HepG2 (cell line): ENCODE results near the gene LZTR1. TPM values are rescaled to one million over a fixed set of nuclear protein-coding genes. Genes with fewer than 3 reads are reported as not detected.

Experiments used
- ATAC-seq: fragments of 200-7000 bp; cut with Tn5 transposase; 3 replicates; pipeline ENCODE4 v1.9.1; 2020; ENCODE audit warnings: mild to moderate bottlenecking, moderate library complexity
- BruUV-seq: library from RNA; stranded (reverse); fragments of 400-500 nt; replicated peaks from 2 replicates; lab custom pipeline; 2021; lab: Mats Ljungman, UMichigan
- CTCF ChIA-PET: fragments of 300-600 bp; formaldehyde crosslinking; extraction: SDS; loops from one replicate; lab custom pipeline; 2021; ENCODE audit warnings: low total read pairs, inconsistent platforms, low intra/inter-chr PET ratio; lab: Yijun Ruan, JAX
- POLR2A ChIA-PET: fragments of 350-600 bp; sonication (Branson Sonifier 250); formaldehyde crosslinking; loops from one replicate; lab custom pipeline; 2020; ENCODE audit warnings: antibody characterized with exemption, inconsistent platforms; lab: Yijun Ruan, JAX
- DNase-seq: peaks from one replicate; pipeline ENCODE4 v3.0.0-alpha.2; 2015; ENCODE audit warnings: low spot score
- FAIRE-seq: peaks from 3 replicates; lab custom pipeline; 2011; peaks lifted over from hg19 to GRCh38; lab: Jason Lieb, UNC
- H2AFZ ChIP-seq: one replicate; pipeline ENCODE4 v1.6.1; 2011; ENCODE audit warnings: low read length, inconsistent platforms
- H3K27ac ChIP-seq: fragments of 300-600 bp; 3 replicates; pipeline ENCODE4 v1.8.0; 2011; ENCODE audit warnings: mixed run types, mild to moderate bottlenecking, mixed read lengths, low read length, inconsistent platforms; ENCODE audit not compliant: insufficient read depth; ENCODE audit errors: extremely low read length
- H3K27me3 ChIP-seq, 2 experiments: fragments of 200-600 bp in 1 of 2; 2 replicates in 1 of 2; 3 replicates in 1 of 2; pipeline versions ENCODE4 v1.6.0 to v1.8.0; 2011; ENCODE audit warnings: low read length in 2 of 2, mild to moderate bottlenecking in 2 of 2, moderate library complexity in 2 of 2, inconsistent platforms in 1 of 2; ENCODE audit not compliant: insufficient read depth in 2 of 2, control insufficient read depth in 1 of 2
- H3K36me3 ChIP-seq, 2 experiments: fragments of 200-600 bp in 1 of 2; replicated peaks in 1 of 2; 2 replicates in 1 of 2; 3 replicates in 1 of 2; pipeline versions ENCODE4 v1.5.1 to v1.8.0; 2011; ENCODE audit warnings: low read length in 2 of 2, inconsistent platforms in 1 of 2; ENCODE audit not compliant: insufficient read depth in 2 of 2, control insufficient read depth in 1 of 2
- H3K4me1 ChIP-seq: 2 replicates; pipeline ENCODE4 v1.5.1; 2012; ENCODE audit warnings: low read length, inconsistent platforms; ENCODE audit not compliant: insufficient read depth
- H3K4me2 ChIP-seq: 2 replicates; pipeline ENCODE4 v1.6.0; 2011; ENCODE audit warnings: low read depth, low read length, inconsistent platforms
- H3K4me3 ChIP-seq, 3 experiments: fragments of 200-600 bp in 1 of 3; sonication (generic), shearing (Covaris generic) in 1 of 3; replicated peaks in 1 of 3; 2 replicates each; pipeline ENCODE4 v1.5.1; 2011 to 2016; ENCODE audit warnings: low read length in 3 of 3, inconsistent platforms in 2 of 3, low read depth in 2 of 3, mild to moderate bottlenecking in 2 of 3, control low read depth in 1 of 3, mixed read lengths in 1 of 3; ENCODE audit not compliant: insufficient read depth in 1 of 3
- H3K79me2 ChIP-seq: one replicate; pipeline ENCODE4 v1.6.1; 2011; ENCODE audit warnings: low read length, inconsistent platforms; ENCODE audit not compliant: insufficient read depth
- H3K9ac ChIP-seq: 2 replicates; pipeline ENCODE4 v1.6.0; 2011; ENCODE audit warnings: mild to moderate bottlenecking, low read depth, low read length, inconsistent platforms; ENCODE audit not compliant: insufficient read depth
- H3K9me3 ChIP-seq: 2 replicates; pipeline ENCODE4 v1.5.1; 2012; ENCODE audit warnings: mild to moderate bottlenecking, low read length
- H4K20me1 ChIP-seq: 2 replicates; pipeline ENCODE4 v1.6.0; 2011; ENCODE audit warnings: inconsistent platforms, mild to moderate bottlenecking, low read length, moderate library complexity; ENCODE audit not compliant: insufficient read depth
- MED13 ChIP-seq: sonication (generic); formaldehyde crosslinking; IDR thresholded peaks from 2 replicates; pipeline ENCODE4 v1.5.0; 2020; ENCODE audit warnings: missing genetic modification reagents
- MIXL1 ChIP-seq: IDR thresholded peaks from 2 replicates; pipeline ENCODE4 v1.6.1; 2016
- PHF8 ChIP-seq: sonication (generic); formaldehyde crosslinking; IDR thresholded peaks from 2 replicates; pipeline ENCODE4 v1.5.0; 2020; ENCODE audit warnings: missing genetic modification reagents
- ZHX1 ChIP-seq: sonication (generic); formaldehyde crosslinking; IDR thresholded peaks from 2 replicates; pipeline ENCODE4 v1.8.1; 2022; ENCODE audit warnings: low read depth, mild to moderate bottlenecking, missing genetic modification reagents
- ZNF224 ChIP-seq: sonication (generic); formaldehyde crosslinking; IDR thresholded peaks from 2 replicates; pipeline ENCODE4 v1.5.0; 2020; ENCODE audit warnings: mild to moderate bottlenecking, missing genetic modification reagents
- ZNF274 ChIP-seq: sonication (generic); formaldehyde crosslinking; IDR thresholded peaks from 2 replicates; pipeline ENCODE4 v1.5.1; 2020; ENCODE audit warnings: mild to moderate bottlenecking, missing genetic modification reagents
- ZNF570 ChIP-seq: sonication (generic); formaldehyde crosslinking; IDR thresholded peaks from 2 replicates; pipeline ENCODE4 v1.4.0; 2020; ENCODE audit warnings: mild to moderate bottlenecking, missing genetic modification reagents, borderline replicate concordance
- ZNF670 ChIP-seq: sonication (generic); formaldehyde crosslinking; IDR thresholded peaks from 2 replicates; pipeline ENCODE4 v1.8.0; 2022; ENCODE audit warnings: mild to moderate bottlenecking, missing genetic modification reagents, borderline replicate concordance
- WGBS: methylation state at CpG from one replicate; pipeline ENCODE4 v1.1.6; 2017; ENCODE audit warnings: low lambda C conversion rate; 5-methylcytosine and 5-hydroxymethylcytosine counted together
- in situ Hi-C: cut with HindIII; loops from 2 replicates; pipeline ENCODE4 v1.10.0; 2017; ENCODE audit warnings: low pct_unique_long_range_greater_than_20kb; ENCODE audit not compliant: extremely low pct_ligation_motif_present
- intact Hi-C: fragments of 100-400 bp; cut with micrococcal nuclease; formaldehyde crosslinking; loops from one replicate; pipeline ENCODE4 v1.10.0; 2022; ENCODE audit not compliant: unreplicated experiment
- polyA plus RNA-seq, 8 experiments: library from polyadenylated mRNA; depleted of rRNA in 3 of 8; stranded (reverse) in 7 of 8; unstranded in 1 of 8; fragments of >200 nt; fragmentation: Illumina TruSeq in 4 of 8; extraction: Trizol in 4 of 8; gene quantifications; 2 replicates each; pipeline versions ENCODE4 v1.2.1 to v1.2.3, GENCODE V29; 2011 to 2016; ENCODE audit warnings: low read depth in 4 of 8, missing spikeins in 1 of 8, mixed read lengths in 1 of 8; ENCODE audit not compliant: insufficient read depth in 1 of 8
- total RNA-seq, 5 experiments: library from RNA; depleted of rRNA; stranded (reverse); fragments of >200 nt; fragmentation: Illumina TruSeq; extraction: Trizol; gene quantifications; 2 replicates each; pipeline ENCODE4 v1.2.3, GENCODE V29; 2016; ENCODE audit warnings: low read depth in 1 of 5
- TF ChIP-seq, protein P1 (sequence below): sonication (generic); formaldehyde crosslinking; IDR thresholded peaks from 2 replicates; pipeline ENCODE4 v1.5.1; 2020; ENCODE audit warnings: mild to moderate bottlenecking, missing genetic modification reagents, moderate library complexity
- TF ChIP-seq, protein P2 (sequence below): sonication (generic); formaldehyde crosslinking; IDR thresholded peaks from 2 replicates; pipeline ENCODE4 v1.5.0; 2020; ENCODE audit warnings: missing genetic modification reagents
- TF ChIP-seq, protein P3 (sequence below), 2 experiments: IDR thresholded peaks; 2 replicates each; pipeline ENCODE4 v1.6.1; 2011 to 2012; ENCODE audit warnings: low read length in 2 of 2, borderline replicate concordance in 1 of 2, low read depth in 1 of 2, mild to moderate bottlenecking in 1 of 2, moderate library complexity in 1 of 2

LZTR1 gene
- total and polyA plus RNA-seq, 2 of the 13 experiments (the other 11 are each of a cell fraction or from before 2014, with no cell fraction given): 21.8 to 22.4 TPM

- no peaks in the 10 kb centered on the region for H3K9me3 ChIP-seq
- DNase-seq (no peak), ATAC-seq (peak; percentile 35), FAIRE-seq (peak; percentile 36)
- peak overlapping the region; percentile 50 for H3K27ac ChIP-seq
- in situ Hi-C loops (no loop called here), intact Hi-C loops (no loop called here)
- no peak overlapping the region for H2AFZ ChIP-seq
- peak overlapping the region in 2 of 3 experiments; percentile 60 to 72; a peak in 5 of 6 replicates for H3K4me3 ChIP-seq
- 41% methylated on average over 8 of the region's 13 CpGs for WGBS
- no peaks in the 10 kb centered on the region for H4K20me1 ChIP-seq
- ChIA-PET POLR2A (interaction anchor here (0.8 to 3.9 kb wide), 4 partner anchors 14 to 37 kb away, joined by 3 to 33 read pairs (median 8); partner anchors contain the start of gene LZTR1), CTCF (no interaction called here)
- H3K27me3 ChIP-seq: no peaks in the 10 kb centered on the region
- H3K9ac ChIP-seq: peak overlapping the region; percentile 70; the same call in 1 of the 2 replicates
- TSS peak; percentile 38 for BruUV-seq
- H3K79me2 ChIP-seq: peaks cover 4% of the 10 kb centered on the region
- peak overlapping the region; percentile 86 for H3K4me2 ChIP-seq
- no peaks in the 10 kb centered on the region for H3K36me3 ChIP-seq
- peaks cover 61% of the 10 kb centered on the region for H3K4me1 ChIP-seq
- TF ChIP-seq MIXL1 (CRISPR knock-in tag): no peak
- no peak for TF ChIP-seq ZNF670
- TF ChIP-seq, protein P1, sequence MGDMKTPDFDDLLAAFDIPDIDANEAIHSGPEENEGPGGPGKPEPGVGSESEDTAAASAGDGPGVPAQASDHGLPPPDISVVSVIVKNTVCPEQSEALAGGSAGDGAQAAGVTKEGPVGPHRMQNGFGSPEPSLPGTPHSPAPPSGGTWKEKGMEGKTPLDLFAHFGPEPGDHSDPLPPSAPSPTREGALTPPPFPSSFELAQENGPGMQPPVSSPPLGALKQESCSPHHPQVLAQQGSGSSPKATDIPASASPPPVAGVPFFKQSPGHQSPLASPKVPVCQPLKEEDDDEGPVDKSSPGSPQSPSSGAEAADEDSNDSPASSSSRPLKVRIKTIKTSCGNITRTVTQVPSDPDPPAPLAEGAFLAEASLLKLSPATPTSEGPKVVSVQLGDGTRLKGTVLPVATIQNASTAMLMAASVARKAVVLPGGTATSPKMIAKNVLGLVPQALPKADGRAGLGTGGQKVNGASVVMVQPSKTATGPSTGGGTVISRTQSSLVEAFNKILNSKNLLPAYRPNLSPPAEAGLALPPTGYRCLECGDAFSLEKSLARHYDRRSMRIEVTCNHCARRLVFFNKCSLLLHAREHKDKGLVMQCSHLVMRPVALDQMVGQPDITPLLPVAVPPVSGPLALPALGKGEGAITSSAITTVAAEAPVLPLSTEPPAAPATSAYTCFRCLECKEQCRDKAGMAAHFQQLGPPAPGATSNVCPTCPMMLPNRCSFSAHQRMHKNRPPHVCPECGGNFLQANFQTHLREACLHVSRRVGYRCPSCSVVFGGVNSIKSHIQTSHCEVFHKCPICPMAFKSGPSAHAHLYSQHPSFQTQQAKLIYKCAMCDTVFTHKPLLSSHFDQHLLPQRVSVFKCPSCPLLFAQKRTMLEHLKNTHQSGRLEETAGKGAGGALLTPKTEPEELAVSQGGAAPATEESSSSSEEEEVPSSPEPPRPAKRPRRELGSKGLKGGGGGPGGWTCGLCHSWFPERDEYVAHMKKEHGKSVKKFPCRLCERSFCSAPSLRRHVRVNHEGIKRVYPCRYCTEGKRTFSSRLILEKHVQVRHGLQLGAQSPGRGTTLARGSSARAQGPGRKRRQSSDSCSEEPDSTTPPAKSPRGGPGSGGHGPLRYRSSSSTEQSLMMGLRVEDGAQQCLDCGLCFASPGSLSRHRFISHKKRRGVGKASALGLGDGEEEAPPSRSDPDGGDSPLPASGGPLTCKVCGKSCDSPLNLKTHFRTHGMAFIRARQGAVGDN: peak; percentile 50
- TF ChIP-seq, protein P2, sequence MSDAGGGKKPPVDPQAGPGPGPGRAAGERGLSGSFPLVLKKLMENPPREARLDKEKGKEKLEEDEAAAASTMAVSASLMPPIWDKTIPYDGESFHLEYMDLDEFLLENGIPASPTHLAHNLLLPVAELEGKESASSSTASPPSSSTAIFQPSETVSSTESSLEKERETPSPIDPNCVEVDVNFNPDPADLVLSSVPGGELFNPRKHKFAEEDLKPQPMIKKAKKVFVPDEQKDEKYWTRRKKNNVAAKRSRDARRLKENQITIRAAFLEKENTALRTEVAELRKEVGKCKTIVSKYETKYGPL (CRISPR knock-in tag): no peak
- TF ChIP-seq ZNF570 (CRISPR knock-in tag): no peak
- TF ChIP-seq, protein P3, sequence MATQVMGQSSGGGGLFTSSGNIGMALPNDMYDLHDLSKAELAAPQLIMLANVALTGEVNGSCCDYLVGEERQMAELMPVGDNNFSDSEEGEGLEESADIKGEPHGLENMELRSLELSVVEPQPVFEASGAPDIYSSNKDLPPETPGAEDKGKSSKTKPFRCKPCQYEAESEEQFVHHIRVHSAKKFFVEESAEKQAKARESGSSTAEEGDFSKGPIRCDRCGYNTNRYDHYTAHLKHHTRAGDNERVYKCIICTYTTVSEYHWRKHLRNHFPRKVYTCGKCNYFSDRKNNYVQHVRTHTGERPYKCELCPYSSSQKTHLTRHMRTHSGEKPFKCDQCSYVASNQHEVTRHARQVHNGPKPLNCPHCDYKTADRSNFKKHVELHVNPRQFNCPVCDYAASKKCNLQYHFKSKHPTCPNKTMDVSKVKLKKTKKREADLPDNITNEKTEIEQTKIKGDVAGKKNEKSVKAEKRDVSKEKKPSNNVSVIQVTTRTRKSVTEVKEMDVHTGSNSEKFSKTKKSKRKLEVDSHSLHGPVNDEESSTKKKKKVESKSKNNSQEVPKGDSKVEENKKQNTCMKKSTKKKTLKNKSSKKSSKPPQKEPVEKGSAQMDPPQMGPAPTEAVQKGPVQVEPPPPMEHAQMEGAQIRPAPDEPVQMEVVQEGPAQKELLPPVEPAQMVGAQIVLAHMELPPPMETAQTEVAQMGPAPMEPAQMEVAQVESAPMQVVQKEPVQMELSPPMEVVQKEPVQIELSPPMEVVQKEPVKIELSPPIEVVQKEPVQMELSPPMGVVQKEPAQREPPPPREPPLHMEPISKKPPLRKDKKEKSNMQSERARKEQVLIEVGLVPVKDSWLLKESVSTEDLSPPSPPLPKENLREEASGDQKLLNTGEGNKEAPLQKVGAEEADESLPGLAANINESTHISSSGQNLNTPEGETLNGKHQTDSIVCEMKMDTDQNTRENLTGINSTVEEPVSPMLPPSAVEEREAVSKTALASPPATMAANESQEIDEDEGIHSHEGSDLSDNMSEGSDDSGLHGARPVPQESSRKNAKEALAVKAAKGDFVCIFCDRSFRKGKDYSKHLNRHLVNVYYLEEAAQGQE (IDR thresholded peaks at IDR 0.05; ENCODE audit: borderline replicate concordance in 1 of 2, low read depth in 1 of 2, low read length in 2 of 2): no peak
- TF ChIP-seq ZNF224 (CRISPR knock-in tag): no peak
- TF ChIP-seq ZHX1 (CRISPR knock-in tag): no peak
- no peak for TF ChIP-seq ZNF274 (CRISPR knock-in tag)
- TF ChIP-seq PHF8: no peak
- no peak for TF ChIP-seq MED13 (CRISPR knock-in tag)
Observed at GRCh38 chr22:20965888-20966855, 15.9 kb upstream of the LZTR1 start.
